T-cell (primary cell): ENCODE results near the gene SLC25A25. TPM values are rescaled to one million over a fixed set of nuclear protein-coding genes. Genes with fewer than 3 reads are reported as not detected.

Experiments used
- ATAC-seq, 4 experiments: fragments of 200-7000 bp in 3 of 4; fragments of 150-1000 bp in 1 of 4; cut with Tn5 transposase; replicated peaks in 1 of 4; 1 replicate in 3 of 4; 2 replicates in 1 of 4; pipeline ENCODE4 v1.10.0; 2021; ENCODE audit warnings: moderate library complexity in 3 of 4, mild to moderate bottlenecking in 2 of 4, moderate number of reproducible peaks in 1 of 4
- CTCF ChIA-PET, 2 donors: fragments of 300-600 bp; sonication (Branson Sonifier 250); formaldehyde crosslinking; loops; one replicate each; lab custom pipeline; 2022; ENCODE audit warnings: antibody characterized with exemption in 2 of 2; lab: Charles Lee
- POLR2A ChIA-PET, 2 donors: fragments of 300-600 bp; sonication (Branson Sonifier 250); formaldehyde crosslinking; loops; one replicate each; lab custom pipeline; 2022; ENCODE audit warnings: antibody characterized with exemption in 2 of 2; lab: Charles Lee
- DNase-seq, 35 experiments: peaks; one replicate each; pipeline versions ENCODE4 v3.0.0 to v3.0.0-alpha.2; 2013 to 2023
- H3K27ac ChIP-seq: one replicate; pipeline ENCODE4 v1.5.1; 2013; ENCODE audit warnings: low read length
- H3K27me3 ChIP-seq, 2 experiments: replicated peaks in 1 of 2; 1 replicate in 1 of 2; 2 replicates in 1 of 2; pipeline versions ENCODE4 v1.6.1 to v1.7.0; 2013; ENCODE audit warnings: low read length in 1 of 2, mixed read lengths in 1 of 2; ENCODE audit not compliant: control insufficient read depth in 2 of 2, insufficient read depth in 2 of 2; ENCODE audit errors: extremely low read depth in 1 of 2
- H3K36me3 ChIP-seq, 2 donors: 1 replicate in 1 of 2; 2 replicates in 1 of 2; pipeline versions ENCODE4 v1.6.1 to v1.7.0; 2013; ENCODE audit warnings: low read length in 1 of 2; ENCODE audit not compliant: control insufficient read depth in 2 of 2, insufficient read depth in 1 of 2; ENCODE audit errors: extremely low read depth in 1 of 2
- H3K4me1 ChIP-seq, 2 experiments: 1 replicate in 1 of 2; 2 replicates in 1 of 2; pipeline versions ENCODE4 v1.6.1 to v1.7.0; 2013; ENCODE audit warnings: low read length in 2 of 2, mixed read lengths in 1 of 2; ENCODE audit not compliant: insufficient read depth in 2 of 2, control insufficient read depth in 1 of 2; ENCODE audit errors: extremely low read depth in 1 of 2
- H3K4me3 ChIP-seq, 2 donors: 1 replicate in 1 of 2; 2 replicates in 1 of 2; pipeline versions ENCODE4 v1.5.1 to v1.7.0; 2013; ENCODE audit warnings: mild to moderate bottlenecking in 2 of 2, low read length in 1 of 2, moderate library complexity in 1 of 2; ENCODE audit not compliant: control insufficient read depth in 1 of 2; ENCODE audit errors: extremely low read depth in 1 of 2
- H3K9me3 ChIP-seq: 2 replicates; pipeline ENCODE4 v1.7.0; 2013
- H3K27ac Mint-ChIP-seq, 2 donors: one replicate each; pipeline ENCODE4 v1.8.0; 2020 to 2021; ENCODE audit warnings: mild to moderate bottlenecking in 2 of 2, mixed read lengths in 2 of 2
- H3K27me3 Mint-ChIP-seq, 2 donors: one replicate each; pipeline ENCODE4 v1.8.0; 2021 to 2022; ENCODE audit warnings: mixed read lengths in 2 of 2
- H3K36me3 Mint-ChIP-seq: one replicate; pipeline ENCODE4 v1.8.0; 2021; ENCODE audit warnings: mixed read lengths
- H3K4me1 Mint-ChIP-seq, 3 donors: one replicate each; pipeline ENCODE4 v1.8.0; 2020 to 2022; ENCODE audit warnings: mixed read lengths in 3 of 3, mild to moderate bottlenecking in 1 of 3
- H3K4me3 Mint-ChIP-seq, 3 donors: one replicate each; pipeline ENCODE4 v1.8.0; 2020 to 2022; ENCODE audit warnings: mild to moderate bottlenecking in 3 of 3, mixed read lengths in 3 of 3, moderate library complexity in 3 of 3
- H3K9me3 Mint-ChIP-seq, 3 donors: one replicate each; pipeline ENCODE4 v1.8.0; 2020 to 2022; ENCODE audit warnings: mixed read lengths in 3 of 3
- WGBS: methylation state at CpG from one replicate; pipeline ENCODE4 v1.1.5; 2013; ENCODE audit warnings: missing lambda C conversion rate; ENCODE audit not compliant: insufficient coverage; 5-methylcytosine and 5-hydroxymethylcytosine counted together
- total RNA-seq, 35 experiments: library from RNA in 6 of 35; stranded (reverse) in 6 of 35; fragments of 120-200 nt in 1 of 35; gene quantifications; one replicate each; pipeline versions ENCODE4 v1.2.1 to v1.2.4 and lab custom pipeline; 2013 to 2026

Gene SLC25A25
- total RNA-seq, 5 donors from 2014 or later (not counting 1 experiment from before 2014, with no cell fraction given) = 11.8 to 21.0 (median 17.3) TPM

GRCh38 chr9:128114326-128115186, 46.5 kb downstream of the SLC25A25 start:
- Mint-ChIP-seq H3K27ac (no peak overlapping the region), H3K4me1 (peaks cover 9 to 15% (median 13%) of the 10 kb centered on the region in 3 donors), H3K36me3 (peaks cover 17% of the 10 kb centered on the region), H3K9me3 (no peaks in the 10 kb centered on the region), H3K27me3 (no peaks in the 10 kb centered on the region), H3K4me3 (no peak overlapping the region)
- Histone ChIP-seq H3K27ac (no peak overlapping the region), H3K27me3 (no peaks in the 10 kb centered on the region), H3K4me1 (peaks cover 0 to 15% of the 10 kb centered on the region in 2 experiments), H3K4me3 (no peak overlapping the region), H3K36me3 (peaks cover 6 to 13% of the 10 kb centered on the region in 2 donors), H3K9me3 (no peaks in the 10 kb centered on the region)
- 93% methylated on average over 23 of the region's 29 CpGs for WGBS
- DNase-seq (no peak), ATAC-seq (no peak)
- ChIA-PET CTCF (no interaction called here), POLR2A (no interaction called here)

- Mint-ChIP-seq H3K36me3 (peaks cover 13% of the 10 kb centered on the region), H3K9me3 (no peaks in the 10 kb centered on the region), H3K27me3 (no peaks in the 10 kb centered on the region), H3K4me3 (no peak overlapping the region), H3K4me1 (peaks cover 7 to 15% (median 11%) of the 10 kb centered on the region in 3 donors), H3K27ac (peak overlapping the region in 1 of 2 donors; percentile 36)
- ChIA-PET CTCF (interaction anchor here (1.0 kb wide), 2 partner anchors 48 to 84 kb away, joined by 3 read pairs; partner anchors contain the start of genes NAIF1 (in 1 of the 2) and SLC25A25 (in 1 of the 2)), POLR2A (no interaction called here)
- DNase-seq = peak in 1 of 35 experiments; percentile 48
- Histone ChIP-seq H3K4me3 (no peak overlapping the region), H3K27ac (no peak overlapping the region), H3K36me3 (peaks cover 6 to 9% of the 10 kb centered on the region in 2 donors), H3K4me1 (peaks cover 0 to 15% of the 10 kb centered on the region in 2 experiments), H3K27me3 (no peaks in the 10 kb centered on the region), H3K9me3 (no peaks in the 10 kb centered on the region)
- ATAC-seq = no peak
- 82% methylated on average over 24 of the region's 26 CpGs for WGBS
These were observed 47.4 kb downstream of the SLC25A25 start for GRCh38 chr9:128115187-128116103.

GRCh38 chr9:128116104-128117083, 48.4 kb downstream of the SLC25A25 start:
- WGBS = 96% methylated on average over 8 of the region's 16 CpGs
- no peak for ATAC-seq
- H3K27ac Mint-ChIP-seq = peak overlapping the region in 1 of 2 donors; percentile 36

DNA sequence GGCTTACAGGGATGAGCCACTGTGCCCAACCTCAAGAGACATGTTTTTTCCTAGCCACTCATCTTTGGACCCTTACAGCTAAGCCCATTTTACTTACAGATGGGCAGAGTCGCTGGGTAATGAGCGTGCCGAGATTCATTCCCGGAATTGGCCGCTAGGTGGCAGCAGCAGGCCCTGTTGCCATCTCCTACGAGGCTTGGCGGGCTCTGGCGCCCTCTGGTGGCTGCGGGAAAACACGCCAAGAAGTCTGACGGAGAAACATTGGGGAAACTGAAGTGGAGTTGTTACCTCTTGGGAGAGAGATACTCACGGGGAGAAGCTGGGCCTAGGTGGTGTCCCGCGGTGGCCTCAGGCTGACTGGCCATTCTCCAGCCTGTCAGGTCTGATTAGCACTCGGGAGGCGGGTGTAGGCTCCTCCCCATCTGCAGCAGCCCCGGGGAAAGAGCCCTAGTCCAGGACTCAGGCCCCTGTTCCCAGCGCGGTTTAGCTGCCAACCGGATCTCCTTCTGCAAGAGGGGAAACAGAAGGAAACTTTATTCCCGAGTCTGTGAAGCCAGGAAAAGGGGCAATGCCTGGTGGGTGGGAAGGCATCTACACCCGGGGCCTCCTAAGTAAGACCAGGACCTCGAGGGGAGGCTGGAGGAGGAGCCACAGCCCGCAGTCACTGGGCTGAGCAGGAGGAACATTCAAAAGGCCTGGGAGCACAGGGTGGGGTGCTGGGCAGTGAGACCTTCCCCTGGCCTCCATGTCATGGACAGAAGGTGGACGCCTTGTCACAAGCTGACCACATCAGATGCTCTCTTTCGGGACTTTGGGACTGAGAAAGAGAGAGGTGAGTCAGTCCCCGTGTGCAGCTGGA, 49.8 kb downstream of the SLC25A25 start:
- H3K36me3 ChIP-seq = peaks cover 11 to 30% of the 10 kb centered on the region in 2 donors
- Mint-ChIP-seq H3K27me3 (no peaks in the 10 kb centered on the region), H3K4me3 (no peak overlapping the region), H3K36me3 (peaks cover 12% of the 10 kb centered on the region), H3K27ac (peak overlapping the region; percentile 11 to 62), H3K4me1 (peaks cover 7 to 15% (median 11%) of the 10 kb centered on the region in 3 donors), H3K9me3 (no peaks in the 10 kb centered on the region)
- ChIA-PET POLR2A (interaction anchor here in 1 of 2 donors (0.6 kb wide), 1 partner anchor 1305 kb away, joined by 5 read pairs; no protein-coding TSS in a partner anchor), CTCF (interaction anchor here (0.5 to 1.1 kb wide), 7 partner anchors 11 to 299 kb away, joined by 3 to 4 read pairs (median 3); no protein-coding TSS in a partner anchor)
- H3K27ac ChIP-seq = no peak overlapping the region
- no peaks in the 10 kb centered on the region for H3K27me3 ChIP-seq
- H3K4me3 ChIP-seq = no peak overlapping the region
- H3K9me3 ChIP-seq = no peaks in the 10 kb centered on the region
- DNase-seq (peak; percentile 81 to 99 (median 94)), ATAC-seq (peak; percentile 83 to 90 (median 86))
- H3K4me1 ChIP-seq = peaks cover 0 to 15% of the 10 kb centered on the region in 2 experiments
- 12% methylated on average over 20 of the region's 27 CpGs for WGBS

More at GRCh38 chr9:128116104-128117083, 48.4 kb downstream of the SLC25A25 start:
- H3K9me3 Mint-ChIP-seq = no peaks in the 10 kb centered on the region
- Histone ChIP-seq H3K27ac (no peak overlapping the region), H3K4me3 (no peak overlapping the region), H3K27me3 (no peaks in the 10 kb centered on the region), H3K9me3 (no peaks in the 10 kb centered on the region), H3K4me1 (peaks cover 0 to 15% of the 10 kb centered on the region in 2 experiments), H3K36me3 (peaks cover 6 to 15% of the 10 kb centered on the region in 2 donors)
- peaks cover 7 to 15% (median 11%) of the 10 kb centered on the region in 3 donors for H3K4me1 Mint-ChIP-seq
- no peak overlapping the region for H3K4me3 Mint-ChIP-seq
- DNase-seq = no peak
- ChIA-PET CTCF (interaction anchor here (1.0 kb wide), 2 partner anchors 49 to 85 kb away, joined by 3 read pairs; partner anchors contain the start of genes NAIF1 (in 1 of the 2) and SLC25A25 (in 1 of the 2)), POLR2A (no interaction called here)
- no peaks in the 10 kb centered on the region for H3K27me3 Mint-ChIP-seq
- peaks cover 11% of the 10 kb centered on the region for H3K36me3 Mint-ChIP-seq

GRCh38 chr9:128118472-128118857, 50.4 kb downstream of the SLC25A25 start:
- Mint-ChIP-seq H3K27ac (peak overlapping the region; percentile 11 to 55), H3K4me1 (peaks cover 7 to 15% (median 11%) of the 10 kb centered on the region in 3 donors), H3K36me3 (peaks cover 11% of the 10 kb centered on the region), H3K27me3 (no peaks in the 10 kb centered on the region), H3K9me3 (no peaks in the 10 kb centered on the region), H3K4me3 (no peak overlapping the region)
- Histone ChIP-seq H3K4me1 (peaks cover 0 to 15% of the 10 kb centered on the region in 2 experiments), H3K27me3 (no peaks in the 10 kb centered on the region), H3K9me3 (no peaks in the 10 kb centered on the region), H3K4me3 (no peak overlapping the region), H3K27ac (no peak overlapping the region), H3K36me3 (peaks cover 8 to 29% of the 10 kb centered on the region in 2 donors)
- POLR2A ChIA-PET = no interaction called here
- ATAC-seq (no peak), DNase-seq (no peak)
- CTCF ChIA-PET = no interaction called here
- 82% methylated on average over 3 of the region's 3 CpGs for WGBS
